Mesenchymal stem cell (in vitro differentiated cells and primary cell): Measurements from ENCODE around the gene ACY1.
"Not testable (repeated sequence)": the region's sequence is repeated elsewhere in the genome, so short reads cannot be mapped to it uniquely, and the experiment has no call there.

ENCODE experiments used
- DNase-seq: peaks from one replicate; pipeline ENCODE4 v3.0.0-alpha.2; 2013
- H2AFZ ChIP-seq: one replicate; pipeline ENCODE4 v1.6.1; 2013; ENCODE audit warnings: low read depth, mild to moderate bottlenecking, control low read depth, inconsistent platforms, low read length, moderate library complexity
- H2AK5ac ChIP-seq: 2 replicates; pipeline ENCODE4 v1.6.1; 2013; ENCODE audit warnings: low read length, moderate library complexity, mild to moderate bottlenecking, inconsistent platforms; ENCODE audit not compliant: severe bottlenecking
- H2BK120ac ChIP-seq: one replicate; pipeline ENCODE4 v1.6.1; 2013; ENCODE audit warnings: low read depth, mild to moderate bottlenecking, inconsistent platforms, low read length, moderate library complexity
- H2BK12ac ChIP-seq, 2 experiments: one replicate each; pipeline ENCODE4 v1.6.1; 2013; ENCODE audit warnings: inconsistent platforms in 2 of 2, low read length in 2 of 2, mild to moderate bottlenecking in 2 of 2, moderate library complexity in 2 of 2, control low read depth in 1 of 2
- H2BK15ac ChIP-seq: one replicate; pipeline ENCODE4 v1.6.1; 2013; ENCODE audit warnings: mild to moderate bottlenecking, low read depth, inconsistent platforms; ENCODE audit not compliant: poor library complexity, severe bottlenecking
- H2BK5ac ChIP-seq: 2 replicates; pipeline ENCODE4 v1.6.1; 2013; ENCODE audit warnings: low read depth, mild to moderate bottlenecking, low read length, control low read depth, inconsistent platforms; ENCODE audit not compliant: poor library complexity, severe bottlenecking
- H3K14ac ChIP-seq, 2 experiments: one replicate each; pipeline ENCODE4 v1.6.1; 2013; ENCODE audit warnings: inconsistent platforms in 2 of 2, low read length in 2 of 2, control low read depth in 1 of 2, mild to moderate bottlenecking in 1 of 2, moderate library complexity in 1 of 2
- H3K18ac ChIP-seq, 2 experiments: one replicate each; pipeline ENCODE4 v1.6.1; 2013; ENCODE audit warnings: inconsistent platforms in 2 of 2, low read length in 2 of 2, control low read depth in 1 of 2, low read depth in 1 of 2, mild to moderate bottlenecking in 1 of 2
- H3K23ac ChIP-seq, 2 experiments: one replicate each; pipeline ENCODE4 v1.6.1; 2013; ENCODE audit warnings: inconsistent platforms in 2 of 2, low read length in 2 of 2, mild to moderate bottlenecking in 2 of 2, moderate library complexity in 2 of 2, control low read depth in 1 of 2
- H3K27ac ChIP-seq: 2 replicates; pipeline ENCODE4 v1.5.1; 2013; ENCODE audit warnings: mild to moderate bottlenecking, moderate library complexity, low read length, control low read depth, inconsistent platforms; ENCODE audit not compliant: poor library complexity, severe bottlenecking
- H3K27me3 ChIP-seq, 2 experiments: 2 replicates each; pipeline versions ENCODE4 v1.6.1 to v1.7.0; 2013; ENCODE audit warnings: low read length in 2 of 2, mild to moderate bottlenecking in 2 of 2, moderate library complexity in 2 of 2, control low read depth in 1 of 2, inconsistent platforms in 1 of 2; ENCODE audit not compliant: control insufficient read depth in 1 of 2, insufficient read depth in 1 of 2
- H3K36me3 ChIP-seq, 2 experiments: 2 replicates each; pipeline versions ENCODE4 v1.6.1 to v1.7.0; 2013; ENCODE audit warnings: low read length in 2 of 2, control low read depth in 1 of 2, inconsistent platforms in 1 of 2, low read depth in 1 of 2, mild to moderate bottlenecking in 1 of 2; ENCODE audit not compliant: insufficient read depth in 2 of 2, control insufficient read depth in 1 of 2
- H3K4ac ChIP-seq, 2 experiments: one replicate each; pipeline ENCODE4 v1.6.1; 2013; ENCODE audit warnings: inconsistent platforms in 2 of 2, low read length in 2 of 2, mild to moderate bottlenecking in 2 of 2, moderate library complexity in 2 of 2, control low read depth in 1 of 2, low read depth in 1 of 2
- H3K4me1 ChIP-seq: 2 replicates; pipeline ENCODE4 v1.6.1; 2013; ENCODE audit warnings: low read depth, low read length, control low read depth; ENCODE audit not compliant: control insufficient read depth, insufficient read depth
- H3K4me2 ChIP-seq: 2 replicates; pipeline ENCODE4 v1.6.1; 2013; ENCODE audit warnings: low read length, mild to moderate bottlenecking, inconsistent platforms; ENCODE audit not compliant: poor library complexity, severe bottlenecking
- H3K4me3 ChIP-seq, 2 experiments: 2 replicates each; pipeline versions ENCODE4 v1.5.1 to v1.7.0; 2013; ENCODE audit warnings: low read length in 2 of 2, mild to moderate bottlenecking in 2 of 2, control low read depth in 1 of 2, low read depth in 1 of 2; ENCODE audit not compliant: insufficient read depth in 1 of 2
- H3K79me1 ChIP-seq: replicated peaks from 2 replicates; pipeline ENCODE4 v1.6.1; 2013; ENCODE audit warnings: mild to moderate bottlenecking, control low read depth, low read length, inconsistent platforms; ENCODE audit not compliant: poor library complexity, severe bottlenecking
- H3K9ac ChIP-seq: 2 replicates; pipeline ENCODE4 v1.7.0; 2013; ENCODE audit warnings: mild to moderate bottlenecking, low read length, moderate library complexity
- H3K9me3 ChIP-seq: 2 replicates; pipeline ENCODE4 v1.7.0; 2013; ENCODE audit warnings: mild to moderate bottlenecking, low read length; ENCODE audit not compliant: control insufficient read depth
- H4K8ac ChIP-seq: one replicate; pipeline ENCODE4 v1.6.1; 2013; ENCODE audit warnings: inconsistent platforms, mild to moderate bottlenecking, low read length, moderate library complexity
- H4K91ac ChIP-seq: one replicate; pipeline ENCODE4 v1.6.1; 2013; ENCODE audit warnings: mild to moderate bottlenecking, low read length, inconsistent platforms
- WGBS: methylation state at CpG from one replicate; pipeline ENCODE4 v1.1.7; 2013; ENCODE audit warnings: mixed read lengths; 5-methylcytosine and 5-hydroxymethylcytosine counted together

The ACY1 gene

GRCh38 chr3:52032702-52033408 lies 49.5 kb downstream of the ACY1 start:
- peaks cover 0 to 6% of the 10 kb centered on the region in 2 experiments for H3K27me3 ChIP-seq
- 82% methylated on average over 10 of the region's 11 CpGs for WGBS
- H2BK5ac ChIP-seq: no peak overlapping the region
- H2BK120ac ChIP-seq: no peak overlapping the region
- no peak overlapping the region for H2AK5ac ChIP-seq
- no peak overlapping the region for H3K27ac ChIP-seq
- H3K79me1 ChIP-seq: no peaks in the 10 kb centered on the region
- no peak overlapping the region for H4K8ac ChIP-seq
- no peak overlapping the region for H3K4me2 ChIP-seq
- no peak overlapping the region for H2AFZ ChIP-seq
- no peak overlapping the region for H2BK15ac ChIP-seq
- no peak overlapping the region for H2BK12ac ChIP-seq
- no peaks in the 10 kb centered on the region for H3K4me1 ChIP-seq
- H3K9me3 ChIP-seq: peaks cover 4% of the 10 kb centered on the region
- H3K23ac ChIP-seq: no peak overlapping the region
- no peak overlapping the region for H3K4me3 ChIP-seq
- H3K14ac ChIP-seq: peak overlapping the region in 1 of 2 experiments; percentile 23
- no peak for DNase-seq
- no peak overlapping the region for H3K18ac ChIP-seq
- no peaks in the 10 kb centered on the region for H3K36me3 ChIP-seq
- H3K9ac ChIP-seq: no peak overlapping the region
- H3K4ac ChIP-seq: no peak overlapping the region
- no peak overlapping the region for H4K91ac ChIP-seq

- H4K91ac ChIP-seq, H2BK15ac ChIP-seq, H3K36me3 ChIP-seq, H3K9me3 ChIP-seq, H3K79me1 ChIP-seq, H2BK12ac ChIP-seq, H3K4me1 ChIP-seq, H2BK120ac ChIP-seq, H3K14ac ChIP-seq, H3K4me3 ChIP-seq, H3K18ac ChIP-seq, H2AFZ ChIP-seq, H3K23ac ChIP-seq, H3K4me2 ChIP-seq, H3K4ac ChIP-seq, H3K27me3 ChIP-seq, DNase-seq, H3K27ac ChIP-seq, H3K9ac ChIP-seq, H2BK5ac ChIP-seq, H4K8ac ChIP-seq, H2AK5ac ChIP-seq: not testable (repeated sequence)
- WGBS: 89% methylated on average over 6 of the region's 6 CpGs
These were observed 50.4 kb downstream of the ACY1 start for GRCh38 chr3:52033748-52034147.

GRCh38 chr3:52034212-52034611 lies 50.9 kb downstream of the ACY1 start:
- Histone ChIP-seq H3K79me1 (no peaks in the 10 kb centered on the region), H3K4me1 (peaks cover 2% of the 10 kb centered on the region), H3K36me3 (no peaks in the 10 kb centered on the region), H3K9me3 (peaks cover 4% of the 10 kb centered on the region), H3K14ac (no peak overlapping the region), H2AK5ac (no peak overlapping the region), H3K18ac (no peak overlapping the region), H3K9ac (no peak overlapping the region), H2BK120ac (no peak overlapping the region), H4K91ac (no peak overlapping the region), H3K4ac (no peak overlapping the region), H3K27ac (no peak overlapping the region), H4K8ac (no peak overlapping the region), H2AFZ (no peak overlapping the region), H3K4me2 (no peak overlapping the region), H2BK15ac (no peak overlapping the region), H2BK5ac (no peak overlapping the region), H3K27me3 (peaks cover 0 to 6% of the 10 kb centered on the region in 2 experiments), H2BK12ac (no peak overlapping the region), H3K4me3 (no peak overlapping the region), H3K23ac (no peak overlapping the region)
- 98% methylated on average over 5 of the region's 5 CpGs for WGBS
- DNase-seq: no peak

- Histone ChIP-seq H3K9ac (no peak overlapping the region), H3K9me3 (peaks cover 4% of the 10 kb centered on the region), H2BK15ac (no peak overlapping the region), H3K4me1 (peaks cover 2% of the 10 kb centered on the region), H3K4me2 (no peak overlapping the region), H3K4ac (no peak overlapping the region), H4K8ac (no peak overlapping the region), H2BK5ac (no peak overlapping the region), H3K23ac (no peak overlapping the region), H4K91ac (no peak overlapping the region), H3K14ac (no peak overlapping the region), H3K36me3 (no peaks in the 10 kb centered on the region), H2AFZ (no peak overlapping the region), H3K27me3 (peaks cover 0 to 6% of the 10 kb centered on the region in 2 experiments), H3K27ac (no peak overlapping the region), H3K18ac (no peak overlapping the region), H3K4me3 (no peak overlapping the region), H2BK12ac (no peak overlapping the region), H2AK5ac (no peak overlapping the region), H3K79me1 (no peaks in the 10 kb centered on the region), H2BK120ac (no peak overlapping the region)
- WGBS: 86% methylated on average over 3 of the region's 3 CpGs
- DNase-seq: no peak
These were observed 51.3 kb downstream of the ACY1 start for GRCh38 chr3:52034651-52035050.
